Astrocyte (in vitro differentiated cells and primary cell): Measurements from ENCODE around the gene STK39.

Experiments used
- CTCF ChIP-seq: IDR thresholded peaks from 2 replicates; pipeline ENCODE4 v1.5.1; 2011; ENCODE audit warnings: low read depth, mild to moderate bottlenecking, inconsistent platforms, low read length, moderate library complexity; ENCODE audit not compliant: insufficient read depth
- EZH2 ChIP-seq: IDR thresholded peaks from 2 replicates; pipeline ENCODE4 v1.6.1; 2012; ENCODE audit warnings: mild to moderate bottlenecking, low read length, inconsistent platforms; ENCODE audit not compliant: insufficient read depth

- TF ChIP-seq CTCF = no peak
- no peak for TF ChIP-seq EZH2
These were observed 54.4 kb downstream of the STK39 start for GRCh38 chr2:168192839-168193616.
